ENCODE results near the gene PLCL2.

PLCL2 gene

DNA sequence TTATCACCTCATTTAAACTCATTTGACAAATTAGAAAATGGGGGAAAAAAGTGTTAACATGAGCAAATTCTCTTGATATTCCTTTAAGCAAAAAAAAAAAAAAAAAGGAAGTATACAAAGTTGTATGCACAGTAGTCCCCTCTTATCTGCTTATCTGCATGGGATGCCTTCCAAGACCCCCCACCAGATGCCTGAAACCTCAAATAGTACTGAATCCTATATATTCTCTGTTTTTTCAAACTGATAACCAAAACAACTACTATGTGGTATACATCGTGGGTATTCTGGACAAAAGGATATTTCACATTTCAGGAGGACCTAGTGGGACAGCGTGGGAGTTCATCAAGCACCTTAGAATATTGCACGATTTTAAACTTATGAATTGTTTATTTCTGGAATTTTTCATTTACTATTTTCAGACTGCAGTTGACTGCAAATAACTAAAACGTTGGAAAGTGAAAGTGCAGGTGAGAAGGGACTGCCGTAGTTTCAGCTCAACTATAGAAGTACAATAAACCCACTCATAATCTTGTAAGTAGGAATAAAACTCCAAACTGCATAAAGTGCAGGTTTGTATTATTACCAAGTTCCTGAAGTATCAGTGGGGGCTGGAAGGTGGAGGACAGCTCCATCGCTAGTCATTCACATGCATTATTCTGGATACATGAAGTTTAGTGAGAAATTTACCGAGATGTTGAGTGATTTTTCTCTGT is 43.6 kb upstream of the PLCL2 start:
- Histone ChIP-seq H3K36me3 (ENCODE audit: control insufficient read depth, low read length) (no peaks in the 10 kb centered on the region), H3K9me2 (replicated peaks; ENCODE audit: control insufficient read depth, low read length) (no peaks in the 10 kb centered on the region), H3K4me1 (ENCODE audit: control insufficient read depth, low read length) (peaks cover 38% of the 10 kb centered on the region), H3K27ac (ENCODE audit: low read depth, low read length) (peak overlapping the region; percentile 61), H4K20me1 (ENCODE audit: control insufficient read depth, insufficient read depth, low read depth, low read length) (no peaks in the 10 kb centered on the region), H3K4me2 (ENCODE audit: low read length) (peak overlapping the region; percentile 93), H3F3A (ENCODE audit: control insufficient read depth, insufficient read depth) (0 out of 2 replicates have a peak, but pooled peaks cover 3% of the 10 kb centered on the region), H3K79me2 (ENCODE audit: control insufficient read depth, low read length) (no peaks in the 10 kb centered on the region), H3K27me3 (ENCODE audit: control insufficient read depth, low read length) (no peaks in the 10 kb centered on the region), H3K4me3 (ENCODE audit: low read length) (peak overlapping the region; percentile 71), H3K9me3 (ENCODE audit: control insufficient read depth, insufficient read depth, low read length) (no peaks in the 10 kb centered on the region)
- TF ChIP-seq EZH2phosphoT487 (IDR thresholded peaks at IDR 0.05; ENCODE audit: borderline replicate concordance, low read length) (no peak), CTCF (IDR thresholded peaks at IDR 0.05; ENCODE audit: low read depth, low read length, poor library complexity, severe bottlenecking) (no peak)

GRCh38 chr3:16841904-16842271 is 42.9 kb upstream of the PLCL2 start:
- Histone ChIP-seq H3K4me2 (ENCODE audit: low read length) (peak overlapping the region; percentile 93), H3K36me3 (ENCODE audit: control insufficient read depth, low read length) (no peaks in the 10 kb centered on the region), H4K20me1 (ENCODE audit: control insufficient read depth, insufficient read depth, low read depth, low read length) (no peaks in the 10 kb centered on the region), H3K27me3 (ENCODE audit: control insufficient read depth, low read length) (no peaks in the 10 kb centered on the region), H3K79me2 (ENCODE audit: control insufficient read depth, low read length) (no peaks in the 10 kb centered on the region), H3K9me3 (ENCODE audit: control insufficient read depth, insufficient read depth, low read length) (no peaks in the 10 kb centered on the region), H3K4me3 (ENCODE audit: low read length) (peak overlapping the region; percentile 71), H3K27ac (ENCODE audit: low read depth, low read length) (peak overlapping the region; percentile 61), H3K4me1 (ENCODE audit: control insufficient read depth, low read length) (peaks cover 38% of the 10 kb centered on the region), H3F3A (ENCODE audit: control insufficient read depth, insufficient read depth) (0 out of 2 replicates have a peak, but pooled peaks cover 3% of the 10 kb centered on the region), H3K9me2 (replicated peaks; ENCODE audit: control insufficient read depth, low read length) (no peaks in the 10 kb centered on the region)
- no peak for TF ChIP-seq EZH2phosphoT487 (IDR thresholded peaks at IDR 0.05; ENCODE audit: borderline replicate concordance, low read length)
- TF ChIP-seq CTCF (IDR thresholded peaks at IDR 0.05; ENCODE audit: low read depth, low read length, poor library complexity, severe bottlenecking), result no peak

DNA sequence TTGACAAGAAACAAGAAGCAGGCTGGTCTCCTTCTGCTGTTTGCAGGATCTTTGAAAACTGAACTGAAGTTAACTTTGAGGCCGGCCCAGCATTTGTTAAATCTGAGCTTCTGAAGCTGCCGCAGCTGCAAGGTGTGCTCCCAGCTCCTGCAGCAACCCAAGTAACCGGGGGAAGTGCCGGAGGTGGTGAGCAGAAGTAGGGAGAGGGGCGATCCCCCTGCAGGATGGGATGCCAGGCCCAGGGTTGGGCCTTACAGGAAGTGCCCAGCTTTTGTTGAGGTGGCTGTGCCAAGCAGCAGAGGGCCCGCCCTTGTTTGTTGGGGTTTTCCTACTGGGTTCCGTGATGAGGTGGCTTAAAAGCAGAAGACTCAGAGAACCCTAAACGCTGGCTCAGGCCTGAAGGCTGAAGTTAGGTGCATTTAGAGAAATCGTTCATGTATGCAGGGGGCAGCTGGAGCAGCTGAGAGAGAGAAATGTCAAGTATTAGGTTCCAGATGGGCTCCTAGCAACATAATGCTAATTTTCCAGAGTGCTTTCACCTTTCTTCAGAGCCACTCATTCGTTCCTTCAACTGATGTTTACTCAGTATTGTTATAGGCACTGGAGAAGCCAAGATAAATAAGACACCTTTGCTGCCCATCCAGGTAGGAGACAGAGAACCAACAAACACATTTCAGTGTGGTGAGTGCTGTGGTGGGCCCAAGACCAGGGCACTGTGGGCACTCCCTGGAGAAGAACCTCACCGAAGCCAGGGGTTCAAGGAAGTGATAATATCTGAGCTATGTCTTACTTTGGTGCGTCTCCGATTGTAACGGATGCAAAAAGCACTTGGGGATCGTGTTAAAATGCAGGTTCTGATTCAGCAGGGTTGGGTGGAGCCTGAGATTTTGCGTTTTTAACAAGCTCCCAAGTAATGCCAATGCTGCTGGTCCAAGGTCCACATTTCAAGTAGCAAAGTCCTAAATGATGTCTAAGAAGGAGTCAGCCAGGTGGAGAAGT is 42.2 kb upstream of the PLCL2 start:
- no peaks in the 10 kb centered on the region for H3K36me3 ChIP-seq (ENCODE audit: control insufficient read depth, low read length)
- no peaks in the 10 kb centered on the region for H3K9me3 ChIP-seq (ENCODE audit: control insufficient read depth, insufficient read depth, low read length)
- peaks cover 38% of the 10 kb centered on the region for H3K4me1 ChIP-seq (ENCODE audit: control insufficient read depth, low read length)
- H4K20me1 ChIP-seq (ENCODE audit: control insufficient read depth, insufficient read depth, low read depth, low read length), result no peaks in the 10 kb centered on the region
- H3F3A ChIP-seq (ENCODE audit: control insufficient read depth, insufficient read depth), result 0 out of 2 replicates have a peak, but pooled peaks cover 3% of the 10 kb centered on the region
- TF ChIP-seq EZH2phosphoT487 (IDR thresholded peaks at IDR 0.05; ENCODE audit: borderline replicate concordance, low read length) (no peak), CTCF (IDR thresholded peaks at IDR 0.05; ENCODE audit: low read depth, low read length, poor library complexity, severe bottlenecking) (no peak)
- H3K27me3 ChIP-seq (ENCODE audit: control insufficient read depth, low read length), result no peaks in the 10 kb centered on the region
- H3K27ac ChIP-seq (ENCODE audit: low read depth, low read length), result peak overlapping the region; percentile 61
- H3K4me3 ChIP-seq (ENCODE audit: low read length), result peak overlapping the region; percentile 71
- H3K79me2 ChIP-seq (ENCODE audit: control insufficient read depth, low read length), result no peaks in the 10 kb centered on the region
- H3K4me2 ChIP-seq (ENCODE audit: low read length), result peak overlapping the region; percentile 93
- H3K9me2 ChIP-seq (replicated peaks; ENCODE audit: control insufficient read depth, low read length), result no peaks in the 10 kb centered on the region
